HepG2 (cell line): ENCODE results near the gene XRN1. TPM values are rescaled to one million over a fixed set of nuclear protein-coding genes. Genes with fewer than 3 reads are reported as not detected.

ENCODE experiments used
- ATAC-seq: fragments of 200-7000 bp; cut with Tn5 transposase; 3 replicates; pipeline ENCODE4 v1.9.1; 2020; ENCODE audit warnings: mild to moderate bottlenecking, moderate library complexity
- BruUV-seq: library from RNA; stranded (reverse); fragments of 400-500 nt; replicated peaks from 2 replicates; lab custom pipeline; 2021; lab: Mats Ljungman, UMichigan
- CTCF ChIA-PET: fragments of 300-600 bp; formaldehyde crosslinking; extraction: SDS; loops from one replicate; lab custom pipeline; 2021; ENCODE audit warnings: low total read pairs, inconsistent platforms, low intra/inter-chr PET ratio; lab: Yijun Ruan, JAX
- POLR2A ChIA-PET: fragments of 350-600 bp; sonication (Branson Sonifier 250); formaldehyde crosslinking; loops from one replicate; lab custom pipeline; 2020; ENCODE audit warnings: antibody characterized with exemption, inconsistent platforms; lab: Yijun Ruan, JAX
- DNase-seq: peaks from one replicate; pipeline ENCODE4 v3.0.0-alpha.2; 2015; ENCODE audit warnings: low spot score
- FAIRE-seq: peaks from 3 replicates; lab custom pipeline; 2011; peaks lifted over from hg19 to GRCh38; lab: Jason Lieb, UNC
- H2AFZ ChIP-seq: one replicate; pipeline ENCODE4 v1.6.1; 2011; ENCODE audit warnings: low read length, inconsistent platforms
- H3K27ac ChIP-seq: fragments of 300-600 bp; 3 replicates; pipeline ENCODE4 v1.8.0; 2011; ENCODE audit warnings: mixed run types, mild to moderate bottlenecking, mixed read lengths, low read length, inconsistent platforms; ENCODE audit not compliant: insufficient read depth; ENCODE audit errors: extremely low read length
- H3K27me3 ChIP-seq, 2 experiments: fragments of 200-600 bp in 1 of 2; 2 replicates in 1 of 2; 3 replicates in 1 of 2; pipeline versions ENCODE4 v1.6.0 to v1.8.0; 2011; ENCODE audit warnings: low read length in 2 of 2, mild to moderate bottlenecking in 2 of 2, moderate library complexity in 2 of 2, inconsistent platforms in 1 of 2; ENCODE audit not compliant: insufficient read depth in 2 of 2, control insufficient read depth in 1 of 2
- H3K36me3 ChIP-seq, 2 experiments: fragments of 200-600 bp in 1 of 2; replicated peaks in 1 of 2; 2 replicates in 1 of 2; 3 replicates in 1 of 2; pipeline versions ENCODE4 v1.5.1 to v1.8.0; 2011; ENCODE audit warnings: low read length in 2 of 2, inconsistent platforms in 1 of 2; ENCODE audit not compliant: insufficient read depth in 2 of 2, control insufficient read depth in 1 of 2
- H3K4me1 ChIP-seq: 2 replicates; pipeline ENCODE4 v1.5.1; 2012; ENCODE audit warnings: low read length, inconsistent platforms; ENCODE audit not compliant: insufficient read depth
- H3K4me2 ChIP-seq: 2 replicates; pipeline ENCODE4 v1.6.0; 2011; ENCODE audit warnings: low read depth, low read length, inconsistent platforms
- H3K4me3 ChIP-seq, 3 experiments: fragments of 200-600 bp in 1 of 3; sonication (generic), shearing (Covaris generic) in 1 of 3; replicated peaks in 1 of 3; 2 replicates each; pipeline ENCODE4 v1.5.1; 2011 to 2016; ENCODE audit warnings: low read length in 3 of 3, inconsistent platforms in 2 of 3, low read depth in 2 of 3, mild to moderate bottlenecking in 2 of 3, control low read depth in 1 of 3, mixed read lengths in 1 of 3; ENCODE audit not compliant: insufficient read depth in 1 of 3
- H3K79me2 ChIP-seq: one replicate; pipeline ENCODE4 v1.6.1; 2011; ENCODE audit warnings: low read length, inconsistent platforms; ENCODE audit not compliant: insufficient read depth
- H3K9ac ChIP-seq: 2 replicates; pipeline ENCODE4 v1.6.0; 2011; ENCODE audit warnings: mild to moderate bottlenecking, low read depth, low read length, inconsistent platforms; ENCODE audit not compliant: insufficient read depth
- H3K9me3 ChIP-seq: 2 replicates; pipeline ENCODE4 v1.5.1; 2012; ENCODE audit warnings: mild to moderate bottlenecking, low read length
- H4K20me1 ChIP-seq: 2 replicates; pipeline ENCODE4 v1.6.0; 2011; ENCODE audit warnings: inconsistent platforms, mild to moderate bottlenecking, low read length, moderate library complexity; ENCODE audit not compliant: insufficient read depth
- ETV5 ChIP-seq: IDR thresholded peaks from 2 replicates; pipeline ENCODE4 v1.6.1; 2018; ENCODE audit warnings: missing biosample characterization, missing genetic modification reagents, inconsistent platforms, borderline replicate concordance
- GPN1 ChIP-seq: sonication (generic); formaldehyde crosslinking; IDR thresholded peaks from 2 replicates; pipeline ENCODE4 v1.5.1; 2020; ENCODE audit warnings: missing genetic modification reagents, borderline replicate concordance
- HOXA3 ChIP-seq: sonication (generic); formaldehyde crosslinking; IDR thresholded peaks from 2 replicates; pipeline ENCODE4 v1.5.0; 2020; ENCODE audit warnings: missing genetic modification reagents
- IRX3 ChIP-seq: sonication (generic); formaldehyde crosslinking; IDR thresholded peaks from 2 replicates; pipeline ENCODE4 v1.8.1; 2023; ENCODE audit warnings: mild to moderate bottlenecking, low read depth, missing genetic modification reagents, borderline replicate concordance
- MTF1 ChIP-seq: sonication (generic); formaldehyde crosslinking; IDR thresholded peaks from 2 replicates; pipeline ENCODE4 v1.5.0; 2020; ENCODE audit warnings: missing genetic modification reagents
- NFYC ChIP-seq: IDR thresholded peaks from 2 replicates; pipeline ENCODE4 v1.6.1; 2016; ENCODE audit warnings: missing genetic modification reagents, missing compliant biosample characterization
- NR2C2 ChIP-seq: sonication (generic); formaldehyde crosslinking; IDR thresholded peaks from 2 replicates; pipeline ENCODE4 v1.4.0; 2020; ENCODE audit warnings: missing genetic modification reagents, mild to moderate bottlenecking, moderate library complexity, borderline replicate concordance
- PTBP1 ChIP-seq: fragments of 200-400 bp; formaldehyde crosslinking; IDR thresholded peaks from 2 replicates; pipeline ENCODE4 v1.6.1; 2018; ENCODE audit warnings: low read length, low read depth; ENCODE audit not compliant: poor library complexity, severe bottlenecking
- ZMAT3 ChIP-seq: sonication (generic); formaldehyde crosslinking; conservative IDR thresholded peaks from 2 replicates; pipeline ENCODE4 v1.7.0; 2021; ENCODE audit warnings: missing genetic modification reagents
- ZNF724P ChIP-seq: sonication (generic); formaldehyde crosslinking; IDR thresholded peaks from 2 replicates; pipeline ENCODE4 v1.8.0; 2022; ENCODE audit warnings: missing genetic modification reagents, borderline replicate concordance
- ZNF777 ChIP-seq: sonication (generic); formaldehyde crosslinking; IDR thresholded peaks from 2 replicates; pipeline ENCODE4 v1.4.0; 2020; ENCODE audit warnings: missing genetic modification reagents
- WGBS: methylation state at CpG from one replicate; pipeline ENCODE4 v1.1.6; 2017; ENCODE audit warnings: low lambda C conversion rate; 5-methylcytosine and 5-hydroxymethylcytosine counted together
- in situ Hi-C: cut with HindIII; loops from 2 replicates; pipeline ENCODE4 v1.10.0; 2017; ENCODE audit warnings: low pct_unique_long_range_greater_than_20kb; ENCODE audit not compliant: extremely low pct_ligation_motif_present
- intact Hi-C: fragments of 100-400 bp; cut with micrococcal nuclease; formaldehyde crosslinking; loops from one replicate; pipeline ENCODE4 v1.10.0; 2022; ENCODE audit not compliant: unreplicated experiment
- polyA plus RNA-seq, 8 experiments: library from polyadenylated mRNA; depleted of rRNA in 3 of 8; stranded (reverse) in 7 of 8; unstranded in 1 of 8; fragments of >200 nt; fragmentation: Illumina TruSeq in 4 of 8; extraction: Trizol in 4 of 8; gene quantifications; 2 replicates each; pipeline versions ENCODE4 v1.2.1 to v1.2.3, GENCODE V29; 2011 to 2016; ENCODE audit warnings: low read depth in 4 of 8, missing spikeins in 1 of 8, mixed read lengths in 1 of 8; ENCODE audit not compliant: insufficient read depth in 1 of 8
- small RNA-seq, 3 experiments: library from RNA; depleted of rRNA; stranded (forward); fragments of <200 nt; gene quantifications; one replicate each; pipeline ENCODE3, GENCODE V24; 2012; ENCODE audit warnings: low read depth in 2 of 3, low replicate concordance in 1 of 3; ENCODE audit not compliant: insufficient read length in 3 of 3, insufficient read depth in 2 of 3
- total RNA-seq, 5 experiments: library from RNA; depleted of rRNA; stranded (reverse); fragments of >200 nt; fragmentation: Illumina TruSeq; extraction: Trizol; gene quantifications; 2 replicates each; pipeline ENCODE4 v1.2.3, GENCODE V29; 2016; ENCODE audit warnings: low read depth in 1 of 5
- TF ChIP-seq, protein P1 (sequence below): IDR thresholded peaks from 2 replicates; pipeline ENCODE4 v1.6.1; 2018; ENCODE audit warnings: missing genetic modification reagents, mild to moderate bottlenecking, missing compliant biosample characterization

XRN1 gene
- total and polyA plus RNA-seq, 2 of the 13 experiments (the other 11 are each of a cell fraction or from before 2014, with no cell fraction given): 13.2 to 13.3 TPM

DNA sequence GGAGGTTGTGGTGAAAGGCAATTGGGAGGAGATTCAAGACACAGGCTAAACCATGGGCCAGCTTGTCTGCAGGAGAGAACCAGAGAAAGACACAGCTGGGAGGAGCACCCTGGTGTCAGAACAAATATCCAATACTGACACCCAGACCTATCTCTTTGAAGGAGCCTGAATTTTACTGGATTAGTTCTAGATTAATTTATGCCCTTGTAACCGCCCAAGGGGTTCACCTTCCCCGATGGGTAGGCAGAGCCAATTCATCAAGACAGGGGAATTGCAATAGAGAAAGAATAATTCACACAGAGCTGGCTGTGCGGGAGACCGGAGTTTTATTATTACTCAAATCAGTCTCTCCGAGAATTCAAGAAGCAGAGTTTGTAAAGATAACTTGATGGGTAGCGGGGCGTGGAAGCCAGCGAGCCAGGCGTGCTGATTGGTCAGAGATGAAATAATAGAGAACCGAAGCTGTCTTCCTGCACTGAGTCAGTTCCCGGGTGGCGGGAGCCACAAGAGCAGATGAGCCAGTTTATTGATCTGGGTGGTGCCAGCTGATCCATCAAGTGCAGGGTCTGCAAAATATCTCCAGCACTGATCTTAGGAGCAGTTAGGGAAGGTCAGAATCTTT, 191.0 kb downstream of the XRN1 start:
- in situ Hi-C loops: no loop called here

More for the DNA sequence above, 191.0 kb downstream of the XRN1 start:
- POLR2A ChIA-PET: no interaction called here
- WGBS: 44% methylated on average over 12 of the region's 12 CpGs
- Histone ChIP-seq H4K20me1 (no peaks in the 10 kb centered on the region), H2AFZ (no peak overlapping the region), H3K4me2 (no peak overlapping the region), H3K9ac (no peak overlapping the region), H3K4me3 (no peak overlapping the region), H3K79me2 (no peaks in the 10 kb centered on the region)
- no TSS peak for BruUV-seq
- CTCF ChIA-PET: no interaction called here
- FAIRE-seq (no peak), DNase-seq (no peak), ATAC-seq (no peak)
- intact Hi-C loops: no loop called here
- TF ChIP-seq PTBP1 (no peak), ETV5 (CRISPR knock-in tag) (no peak), GPN1 (CRISPR knock-in tag) (no peak), ZNF777 (CRISPR knock-in tag) (no peak), MTF1 (CRISPR knock-in tag) (no peak), IRX3 (CRISPR knock-in tag) (no peak), HOXA3 (CRISPR knock-in tag) (no peak), NR2C2 (CRISPR knock-in tag) (no peak), NFYC (CRISPR knock-in tag) (no peak), ZMAT3 (CRISPR knock-in tag) (no peak), ZNF724P (no peak)
- TF ChIP-seq, protein P1, sequence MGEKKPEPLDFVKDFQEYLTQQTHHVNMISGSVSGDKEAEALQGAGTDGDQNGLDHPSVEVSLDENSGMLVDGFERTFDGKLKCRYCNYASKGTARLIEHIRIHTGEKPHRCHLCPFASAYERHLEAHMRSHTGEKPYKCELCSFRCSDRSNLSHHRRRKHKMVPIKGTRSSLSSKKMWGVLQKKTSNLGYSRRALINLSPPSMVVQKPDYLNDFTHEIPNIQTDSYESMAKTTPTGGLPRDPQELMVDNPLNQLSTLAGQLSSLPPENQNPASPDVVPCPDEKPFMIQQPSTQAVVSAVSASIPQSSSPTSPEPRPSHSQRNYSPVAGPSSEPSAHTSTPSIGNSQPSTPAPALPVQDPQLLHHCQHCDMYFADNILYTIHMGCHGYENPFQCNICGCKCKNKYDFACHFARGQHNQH (CRISPR knock-in tag): no peak
- TF ChIP-seq, all 625 proteins: peak for 0
- Histone ChIP-seq H3K27ac (no peak overlapping the region), H3K9me3 (peaks cover 13% of the 10 kb centered on the region; the same call in 1 of the 2 replicates), H3K36me3 (no peaks in the 10 kb centered on the region), H3K4me1 (no peaks in the 10 kb centered on the region), H3K27me3 (no peaks in the 10 kb centered on the region; a peak in 1 of 5 replicates)

Small RNA genes lying within 50 kb of the gene (small RNA-seq; reads per million reads assigned to genes)
- gene RNU1-100P (0 reads per million in 3 experiments), gene RNU6-1294P (0 reads per million in 3 experiments)

Other genes with a start within 250 kb of the XRN1 start
- gene GK5, start 222.5 kb downstream of the XRN1 start, total RNA-seq (2016; rRNA removed; fragmentation: Illumina TruSeq; extraction: Trizol): 11.0 and 12.9 TPM in 2 replicates
- gene GK5, start 222.5 kb downstream of the XRN1 start, polyA plus RNA-seq (2011; rRNA removed): 7.1 and 7.9 TPM in 2 replicates
- gene ATR, start 130.7 kb upstream of the XRN1 start, total RNA-seq (2016; rRNA removed; fragmentation: Illumina TruSeq; extraction: Trizol): 17.0 and 21.7 TPM in 2 replicates
- 5.4 and 6.6 TPM in 2 replicates for gene ATR, start 130.7 kb upstream of the XRN1 start, polyA plus RNA-seq (2011; rRNA removed)
- 21.1 and 34.1 TPM in 2 replicates for gene PLS1, start 148.4 kb upstream of the XRN1 start, total RNA-seq (2016; rRNA removed; fragmentation: Illumina TruSeq; extraction: Trizol)
- gene PLS1, start 148.4 kb upstream of the XRN1 start, polyA plus RNA-seq (2011; rRNA removed): 8.3 and 11.2 TPM in 2 replicates